ENCODE measurements around the gene FXYD3.
A peak's percentile ranks its signal among the peaks of the same experiment; 100 is the strongest.

Gene FXYD3

GRCh38 chr19:35115177-35115951 is at the start of gene FXYD3:
Gene FXYD3 (plus strand): TSS chr19:35115823. CDS start chr19:35119377, 3,554 bp downstream.
- TF ChIP-seq, protein P1, sequence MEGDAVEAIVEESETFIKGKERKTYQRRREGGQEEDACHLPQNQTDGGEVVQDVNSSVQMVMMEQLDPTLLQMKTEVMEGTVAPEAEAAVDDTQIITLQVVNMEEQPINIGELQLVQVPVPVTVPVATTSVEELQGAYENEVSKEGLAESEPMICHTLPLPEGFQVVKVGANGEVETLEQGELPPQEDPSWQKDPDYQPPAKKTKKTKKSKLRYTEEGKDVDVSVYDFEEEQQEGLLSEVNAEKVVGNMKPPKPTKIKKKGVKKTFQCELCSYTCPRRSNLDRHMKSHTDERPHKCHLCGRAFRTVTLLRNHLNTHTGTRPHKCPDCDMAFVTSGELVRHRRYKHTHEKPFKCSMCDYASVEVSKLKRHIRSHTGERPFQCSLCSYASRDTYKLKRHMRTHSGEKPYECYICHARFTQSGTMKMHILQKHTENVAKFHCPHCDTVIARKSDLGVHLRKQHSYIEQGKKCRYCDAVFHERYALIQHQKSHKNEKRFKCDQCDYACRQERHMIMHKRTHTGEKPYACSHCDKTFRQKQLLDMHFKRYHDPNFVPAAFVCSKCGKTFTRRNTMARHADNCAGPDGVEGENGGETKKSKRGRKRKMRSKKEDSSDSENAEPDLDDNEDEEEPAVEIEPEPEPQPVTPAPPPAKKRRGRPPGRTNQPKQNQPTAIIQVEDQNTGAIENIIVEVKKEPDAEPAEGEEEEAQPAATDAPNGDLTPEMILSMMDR (IDR thresholded peaks at IDR 0.05; ENCODE audit: low read depth, low read length): no peak
- H3K27me3 ChIP-seq (ENCODE audit: insufficient read depth, low read depth, severe bottlenecking): no peaks in the 10 kb centered on the region
- H3K36me3 ChIP-seq: no peaks in the 10 kb centered on the region
- no peak for DNase-seq
- H3K27ac ChIP-seq: peak within 1 kb of the TSS; percentile 98
- peak within 1 kb of the TSS; percentile 35 for H3K4me3 ChIP-seq (ENCODE audit: low read depth, low read length)
- H3K9me3 ChIP-seq (ENCODE audit: severe bottlenecking): no peaks in the 10 kb centered on the region

DNA sequence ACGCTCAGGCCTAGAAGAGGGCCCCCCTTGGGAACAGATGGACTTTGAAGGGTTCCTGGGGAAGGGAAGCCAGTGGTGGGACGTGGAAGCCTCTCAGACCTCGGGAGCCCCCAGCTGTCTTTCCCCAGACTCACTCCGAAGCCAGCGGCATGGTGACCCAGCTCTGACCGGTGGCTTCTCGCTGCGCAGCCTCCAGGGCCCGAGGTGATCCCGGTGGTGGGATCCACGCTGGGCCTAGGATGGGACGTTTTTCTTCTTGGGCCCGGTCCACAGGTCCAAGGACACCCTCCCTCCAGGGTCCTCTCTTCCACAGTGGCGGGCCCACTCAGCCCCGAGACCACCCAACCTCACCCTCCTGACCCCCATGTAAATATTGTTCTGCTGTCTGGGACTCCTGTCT is 49.5 kb upstream of the FXYD3 start:
- DNase-seq: no peak
- H3K27ac ChIP-seq: no peak overlapping the region
- TF ChIP-seq, protein P1 (IDR thresholded peaks at IDR 0.05; ENCODE audit: low read depth, low read length): no peak
- H3K9me3 ChIP-seq (ENCODE audit: severe bottlenecking): peaks cover 3% of the 10 kb centered on the region
- H3K36me3 ChIP-seq: no peaks in the 10 kb centered on the region
- no peak overlapping the region for H3K4me3 ChIP-seq (ENCODE audit: low read depth, low read length)
- H3K27me3 ChIP-seq (ENCODE audit: insufficient read depth, low read depth, severe bottlenecking): no peaks in the 10 kb centered on the region

DNA sequence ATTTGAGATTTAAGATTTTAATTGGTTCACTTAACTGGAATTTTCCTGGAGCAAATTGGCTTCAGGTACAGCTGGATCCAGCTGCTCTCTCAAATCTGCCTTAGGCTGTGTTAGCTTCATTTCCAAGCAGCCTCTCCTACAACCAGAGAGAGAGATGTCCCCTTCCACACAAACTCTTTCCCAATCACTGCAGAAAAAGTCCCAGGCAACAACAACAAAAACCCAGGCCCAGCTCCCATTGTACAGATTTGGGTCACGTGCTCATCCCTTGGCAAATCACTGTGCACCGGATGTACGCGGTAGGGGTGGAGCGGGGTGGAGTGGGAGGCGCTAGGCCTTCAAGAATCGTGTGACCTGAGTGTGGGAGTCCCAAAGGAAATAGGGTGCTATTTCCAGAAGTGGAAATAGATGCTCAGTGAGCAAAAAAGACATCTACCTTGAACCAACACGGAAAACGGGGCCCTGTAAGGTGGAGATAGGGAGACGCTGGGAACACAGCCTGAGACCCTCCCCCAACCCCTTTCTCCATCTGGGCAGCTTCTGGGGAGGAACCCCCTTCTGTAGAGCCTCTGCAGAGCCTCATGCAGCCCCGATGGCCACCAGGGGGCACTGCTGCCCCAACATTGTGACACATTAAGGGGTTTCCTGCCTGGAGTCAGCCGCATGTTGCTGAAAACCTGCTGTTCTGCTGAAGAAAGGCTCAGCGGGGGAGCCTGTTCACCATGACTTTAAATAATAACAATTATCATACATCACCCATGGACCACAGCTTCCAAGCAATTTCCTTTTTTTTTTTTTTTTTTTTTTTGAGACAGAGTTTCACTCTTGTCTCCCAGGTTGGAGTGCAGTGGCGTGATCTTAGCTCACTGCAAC is 48.7 kb upstream of the FXYD3 start:
- no peaks in the 10 kb centered on the region for H3K36me3 ChIP-seq
- H3K4me3 ChIP-seq (ENCODE audit: low read depth, low read length): no peak overlapping the region; the same call in 1 of the 2 replicates
- no peaks in the 10 kb centered on the region for H3K27me3 ChIP-seq (ENCODE audit: insufficient read depth, low read depth, severe bottlenecking)
- peak; percentile 95 for DNase-seq
- TF ChIP-seq, protein P1 (IDR thresholded peaks at IDR 0.05; ENCODE audit: low read depth, low read length): peak; percentile 87
- H3K27ac ChIP-seq: peak overlapping the region; percentile 42
- H3K9me3 ChIP-seq (ENCODE audit: severe bottlenecking): peaks cover 3% of the 10 kb centered on the region

- Histone ChIP-seq H3K27me3 (ENCODE audit: insufficient read depth, low read depth, severe bottlenecking) (no peaks in the 10 kb centered on the region), H3K4me3 (ENCODE audit: low read depth, low read length) (no peak overlapping the region), H3K36me3 (no peaks in the 10 kb centered on the region), H3K27ac (no peak overlapping the region; the same call in 1 of the 2 replicates), H3K9me3 (ENCODE audit: severe bottlenecking) (peaks cover 3% of the 10 kb centered on the region)
- no peak for DNase-seq
- TF ChIP-seq, protein P1 (IDR thresholded peaks at IDR 0.05; ENCODE audit: low read depth, low read length): no peak
These were observed 46.5 kb upstream of the FXYD3 start for GRCh38 chr19:35068941-35069634.

- no peak overlapping the region for H3K4me3 ChIP-seq (ENCODE audit: low read depth, low read length)
- TF ChIP-seq, protein P1 (IDR thresholded peaks at IDR 0.05; ENCODE audit: low read depth, low read length): no peak
- no peaks in the 10 kb centered on the region for H3K36me3 ChIP-seq
- H3K27ac ChIP-seq: no peak overlapping the region
- peaks cover 3% of the 10 kb centered on the region for H3K9me3 ChIP-seq (ENCODE audit: severe bottlenecking)
- no peaks in the 10 kb centered on the region for H3K27me3 ChIP-seq (ENCODE audit: insufficient read depth, low read depth, severe bottlenecking)
- no peak for DNase-seq
These were observed 45.9 kb upstream of the FXYD3 start for GRCh38 chr19:35069696-35070095.
